Small intestine (tissue), 7 donors: Measurements from ENCODE around the gene FAM20C. TPM values are rescaled to one million over a fixed set of nuclear protein-coding genes. Genes with fewer than 3 reads are reported as not detected.

Experiments used
- DNase-seq, 2 donors: peaks; one replicate each; pipeline versions ENCODE4 v3.0.0 to v3.0.0-alpha.2; 2013
- FAIRE-seq: peaks from 2 replicates; lab custom pipeline; 2012; peaks lifted over from hg19 to GRCh38; lab: Jason Lieb, UNC
- H3K27ac ChIP-seq, 3 donors: one replicate each; pipeline ENCODE4 v1.5.1; 2013; ENCODE audit warnings: low read length in 2 of 3, mild to moderate bottlenecking in 2 of 3, control low read depth in 1 of 3, inconsistent platforms in 1 of 3, low read depth in 1 of 3, moderate library complexity in 1 of 3
- H3K27me3 ChIP-seq, 3 donors: one replicate each; pipeline ENCODE4 v1.6.1; 2013; ENCODE audit warnings: low read length in 3 of 3, inconsistent platforms in 1 of 3; ENCODE audit not compliant: control insufficient read depth in 3 of 3, insufficient read depth in 3 of 3
- H3K36me3 ChIP-seq, 3 donors: one replicate each; pipeline ENCODE4 v1.6.1; 2013; ENCODE audit warnings: low read length in 3 of 3, inconsistent platforms in 1 of 3, low read depth in 1 of 3, mild to moderate bottlenecking in 1 of 3, moderate library complexity in 1 of 3; ENCODE audit not compliant: control insufficient read depth in 3 of 3, insufficient read depth in 2 of 3
- H3K4me1 ChIP-seq, 3 donors: one replicate each; pipeline ENCODE4 v1.6.1; 2013; ENCODE audit warnings: low read length in 2 of 3, inconsistent platforms in 1 of 3, low read depth in 1 of 3, mild to moderate bottlenecking in 1 of 3, moderate library complexity in 1 of 3; ENCODE audit not compliant: control insufficient read depth in 3 of 3, insufficient read depth in 2 of 3
- H3K4me3 ChIP-seq, 3 donors: one replicate each; pipeline ENCODE4 v1.5.1; 2013; ENCODE audit warnings: low read length in 3 of 3, control low read depth in 1 of 3, inconsistent platforms in 1 of 3, low read depth in 1 of 3, mild to moderate bottlenecking in 1 of 3, moderate library complexity in 1 of 3
- H3K9me3 ChIP-seq, 2 donors: one replicate each; pipeline ENCODE4 v1.6.1; 2013; ENCODE audit warnings: low read depth in 1 of 2, low read length in 1 of 2; ENCODE audit not compliant: control insufficient read depth in 2 of 2, insufficient read depth in 1 of 2
- WGBS, 3 donors: extraction: QIAGEN DNeasy Blood & Tissue Kit; methylation state at CpG; one replicate each; pipeline ENCODE4 v1.1.7; 2013; 5-methylcytosine and 5-hydroxymethylcytosine counted together
- polyA plus RNA-seq, 4 donors: library from polyadenylated mRNA; stranded (reverse) in 3 of 4; unstranded in 1 of 4; fragments of 200-250 nt in 3 of 4; fragments of 120-200 nt in 1 of 4; gene quantifications; one replicate each; pipeline versions ENCODE4 v1.2.1 to v1.2.3, GENCODE V29; 2013
- donor health status: healthy with polysubstance abuse.
- donor health status: control.
- donor health status: control.
- donor health status: Bipolar disorder and iron deficiency.
- donor health status: healthy.

The FAM20C gene
- polyA plus RNA-seq, 4 donors, result 19.7 to 69.4 (median 32.1) TPM

- Histone ChIP-seq H3K27me3 (no peaks in the 10 kb centered on the region), H3K4me3 (no peak overlapping the region), H3K4me1 (peaks cover 0 to 37% (median 2%) of the 10 kb centered on the region in 3 donors), H3K36me3 (no peaks in the 10 kb centered on the region), H3K27ac (no peak overlapping the region), H3K9me3 (no peaks in the 10 kb centered on the region)
- 86 to 90% (median 89%) methylated on average over 31 of the region's 31 CpGs for WGBS, 3 donors
- FAIRE-seq, result no peak
- no peak for DNase-seq
These were observed 24.2 kb upstream of the FAM20C start for GRCh38 chr7:167976-168791.

GRCh38 chr7:169276-170172 lies 22.8 kb upstream of the FAM20C start:
- H3K4me3 ChIP-seq, result no peak overlapping the region

GRCh38 chr7:170551-171363 lies 21.6 kb upstream of the FAM20C start:
- DNase-seq (no peak), FAIRE-seq (no peak)
- no peaks in the 10 kb centered on the region for H3K36me3 ChIP-seq
- peaks cover 0 to 16% (median 0%) of the 10 kb centered on the region in 3 donors for H3K4me1 ChIP-seq
- H3K27me3 ChIP-seq, result no peaks in the 10 kb centered on the region
- no peaks in the 10 kb centered on the region for H3K9me3 ChIP-seq
- H3K4me3 ChIP-seq, result no peak overlapping the region
- H3K27ac ChIP-seq, result no peak overlapping the region
- 92 to 95% (median 94%) methylated on average over 29 to 31 of the region's 31 CpGs for WGBS, 3 donors

More at GRCh38 chr7:169276-170172, 22.8 kb upstream of the FAM20C start:
- no peak overlapping the region for H3K27ac ChIP-seq
- H3K4me1 ChIP-seq, result peaks cover 0 to 27% (median 2%) of the 10 kb centered on the region in 3 donors
- H3K36me3 ChIP-seq, result no peaks in the 10 kb centered on the region
- no peaks in the 10 kb centered on the region for H3K9me3 ChIP-seq
- H3K27me3 ChIP-seq, result no peaks in the 10 kb centered on the region
- FAIRE-seq, result no peak
- 90 to 91% (median 91%) methylated on average over 33 of the region's 33 CpGs for WGBS, 3 donors
- DNase-seq, result no peak

GRCh38 chr7:171364-171904 lies 20.9 kb upstream of the FAM20C start:
- DNase-seq (no peak), FAIRE-seq (no peak)
- Histone ChIP-seq H3K4me1 (peaks cover 0 to 11% (median 0%) of the 10 kb centered on the region in 3 donors), H3K27ac (no peak overlapping the region), H3K36me3 (no peaks in the 10 kb centered on the region), H3K27me3 (no peaks in the 10 kb centered on the region), H3K9me3 (no peaks in the 10 kb centered on the region), H3K4me3 (no peak overlapping the region)
- WGBS, 3 donors, result 52 to 73% (median 53%) methylated on average over 19 to 27 of the region's 27 CpGs

GRCh38 chr7:171912-172515 lies 20.4 kb upstream of the FAM20C start:
- FAIRE-seq (no peak), DNase-seq (no peak)
- Histone ChIP-seq H3K4me3 (no peak overlapping the region), H3K4me1 (peaks cover 0 to 5% (median 0%) of the 10 kb centered on the region in 3 donors), H3K27ac (no peak overlapping the region), H3K36me3 (no peaks in the 10 kb centered on the region), H3K9me3 (no peaks in the 10 kb centered on the region), H3K27me3 (no peaks in the 10 kb centered on the region)
- 85 to 90% (median 87%) methylated on average over 16 of the region's 16 CpGs for WGBS, 3 donors

GRCh38 chr7:173209-173918 lies 19.0 kb upstream of the FAM20C start:
- 85 to 90% (median 86%) methylated on average over 29 of the region's 29 CpGs for WGBS, 3 donors
- Histone ChIP-seq H3K9me3 (no peaks in the 10 kb centered on the region), H3K36me3 (no peaks in the 10 kb centered on the region), H3K27me3 (no peaks in the 10 kb centered on the region), H3K4me1 (no peaks in the 10 kb centered on the region), H3K4me3 (no peak overlapping the region), H3K27ac (no peak overlapping the region)
- DNase-seq (no peak), FAIRE-seq (no peak)

- DNase-seq (no peak), FAIRE-seq (no peak)
- Histone ChIP-seq H3K36me3 (no peaks in the 10 kb centered on the region), H3K4me3 (no peak overlapping the region), H3K4me1 (no peaks in the 10 kb centered on the region), H3K9me3 (no peaks in the 10 kb centered on the region), H3K27ac (no peak overlapping the region), H3K27me3 (no peaks in the 10 kb centered on the region)
- 77 to 80% (median 80%) methylated on average over 2 of the region's 2 CpGs for WGBS, 3 donors
These were observed 17.7 kb upstream of the FAM20C start for GRCh38 chr7:174716-175115.
